Common myeloid progenitor, CD34-positive (primary cell): ENCODE data around the gene OR10H3.
A peak's percentile ranks its signal among the peaks of the same experiment; 100 is the strongest.
"Not testable (repeated sequence)": the region's sequence is repeated elsewhere in the genome, so short reads cannot be mapped to it uniquely, and the experiment has no call there.

ENCODE experiments used
- CTCF ChIA-PET: fragments of 350-600 bp; sonication (Branson Sonifier 250); formaldehyde crosslinking; loops from one replicate; lab custom pipeline; 2021; ENCODE audit warnings: antibody characterized with exemption; lab: Charles Lee
- POLR2A ChIA-PET: fragments of 350-600 bp; sonication (Branson Sonifier 250); formaldehyde crosslinking; loops from one replicate; lab custom pipeline; 2021; ENCODE audit warnings: antibody characterized with exemption; lab: Charles Lee
- DNase-seq, 3 donors: peaks; one replicate each; pipeline versions ENCODE4 v3.0.0 to v3.0.0-alpha.2; 2013
- H3K27ac ChIP-seq, 2 experiments: 1 replicate in 1 of 2; 2 replicates in 1 of 2; pipeline ENCODE4 v1.7.0; 2013; ENCODE audit warnings: inconsistent platforms in 2 of 2, low read length in 2 of 2, mild to moderate bottlenecking in 2 of 2, low read depth in 1 of 2, moderate library complexity in 1 of 2; ENCODE audit not compliant: severe bottlenecking in 2 of 2, insufficient read depth in 1 of 2, poor library complexity in 1 of 2
- H3K27me3 ChIP-seq, 5 experiments: replicated peaks in 2 of 5; 1 replicate in 3 of 5; 2 replicates in 2 of 5; pipeline versions ENCODE4 v1.6.1 to v1.7.0; 2013; ENCODE audit warnings: low read length in 4 of 5, mild to moderate bottlenecking in 2 of 5, moderate library complexity in 2 of 5, inconsistent platforms in 1 of 5; ENCODE audit not compliant: insufficient read depth in 5 of 5, control insufficient read depth in 4 of 5
- H3K36me3 ChIP-seq, 4 experiments: 1 replicate in 2 of 4; 2 replicates in 2 of 4; pipeline versions ENCODE4 v1.6.1 to v1.7.0; 2013; ENCODE audit warnings: low read length in 3 of 4, control low read depth in 1 of 4, mild to moderate bottlenecking in 1 of 4; ENCODE audit not compliant: control insufficient read depth in 4 of 4, insufficient read depth in 4 of 4
- H3K4me1 ChIP-seq, 4 experiments: 1 replicate in 3 of 4; 2 replicates in 1 of 4; pipeline versions ENCODE4 v1.6.1 to v1.7.1; 2013; ENCODE audit warnings: low read length in 3 of 4, mild to moderate bottlenecking in 3 of 4, control low read depth in 1 of 4, inconsistent platforms in 1 of 4, moderate library complexity in 1 of 4; ENCODE audit not compliant: control insufficient read depth in 4 of 4, insufficient read depth in 4 of 4; ENCODE audit errors: control extremely low read depth in 1 of 4
- H3K4me3 ChIP-seq, 7 experiments: 1 replicate in 4 of 7; 2 replicates in 3 of 7; pipeline versions ENCODE4 v1.5.1 to v1.7.0; 2013; ENCODE audit warnings: mild to moderate bottlenecking in 7 of 7, low read length in 6 of 7, moderate library complexity in 6 of 7, inconsistent platforms in 2 of 7, low read depth in 2 of 7, control low read depth in 1 of 7; ENCODE audit not compliant: insufficient read depth in 4 of 7, control insufficient read depth in 1 of 7; ENCODE audit errors: extremely low read depth in 1 of 7
- H3K9me3 ChIP-seq, 5 experiments: 1 replicate in 4 of 5; 2 replicates in 1 of 5; pipeline versions ENCODE4 v1.6.1 to v1.7.1; 2013; ENCODE audit warnings: low read length in 4 of 5, mild to moderate bottlenecking in 2 of 5, inconsistent platforms in 1 of 5, low read depth in 1 of 5, moderate library complexity in 1 of 5; ENCODE audit not compliant: control insufficient read depth in 4 of 5, insufficient read depth in 2 of 5; ENCODE audit errors: control extremely low read depth in 1 of 5
- WGBS: methylation state at CpG from one replicate; pipeline ENCODE4 v1.1.5; 2013; ENCODE audit not compliant: insufficient coverage; 5-methylcytosine and 5-hydroxymethylcytosine counted together

OR10H3 gene

DNA sequence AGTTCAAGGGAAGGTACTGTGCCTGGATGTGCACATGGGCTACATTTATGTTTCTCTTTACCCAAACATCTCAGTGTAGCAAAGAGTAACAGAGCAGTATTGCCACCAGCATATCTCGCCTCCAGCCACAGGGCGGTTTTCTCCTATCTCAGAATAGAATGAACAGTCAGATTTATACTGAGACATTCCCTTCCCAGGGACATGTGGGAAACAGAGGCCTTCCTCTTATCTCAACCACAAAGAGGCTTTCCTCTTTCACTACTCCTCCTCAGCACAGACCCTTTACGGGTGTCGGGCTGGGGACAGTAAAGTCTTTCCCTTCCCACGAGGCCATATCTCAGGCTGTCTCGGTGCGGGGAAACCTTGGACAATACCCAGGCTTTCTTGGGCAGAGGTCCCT, 45.1 kb downstream of the OR10H3 start:
- peaks cover 0 to 13% (median 3%) of the 10 kb centered on the region in 5 experiments for H3K27me3 ChIP-seq
- H3K4me1 ChIP-seq, H3K4me3 ChIP-seq, CTCF ChIA-PET, POLR2A ChIA-PET, H3K36me3 ChIP-seq, H3K9me3 ChIP-seq, H3K27ac ChIP-seq: not testable (repeated sequence)
- peak in 2 of 3 donors; percentile 5 to 9 for DNase-seq
- WGBS = 45% methylated on average over 7 of the region's 7 CpGs

DNA sequence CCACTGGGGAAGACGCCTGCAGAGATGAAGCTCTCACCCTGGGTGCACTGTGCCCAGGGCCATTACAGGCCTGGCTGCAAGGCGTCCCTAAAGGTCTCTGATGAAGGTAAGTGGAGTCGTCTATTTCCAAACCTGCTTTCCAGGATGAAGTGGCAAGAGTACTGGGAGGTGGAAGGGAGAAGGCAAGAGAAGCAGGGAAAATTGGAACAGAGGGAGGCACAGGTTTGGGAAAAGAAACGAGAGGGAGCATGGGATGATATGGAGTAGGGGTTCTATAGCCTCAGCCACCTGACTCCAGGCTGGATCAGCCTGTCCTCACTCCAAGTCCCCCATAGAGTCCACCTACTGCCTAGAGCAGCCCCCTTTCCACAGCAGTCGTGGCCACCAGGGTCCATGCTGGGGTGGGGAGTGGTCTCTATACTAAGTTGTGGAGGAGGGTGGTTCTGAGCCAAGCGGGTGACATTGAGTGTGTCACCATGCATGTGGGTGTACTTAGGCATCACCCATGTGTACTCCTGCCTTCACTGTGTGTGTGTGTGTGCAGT, 49.9 kb downstream of the OR10H3 start, which contains the start of gene OR10H5:
Gene OR10H5, plus strand, starts transcription at position 51 of the 545 bp plus-strand sequence. CDS start 6,388 bp downstream, outside the sequence.
- peaks cover 0 to 35% (median 12%) of the 10 kb centered on the region in 5 experiments for H3K27me3 ChIP-seq
- ChIA-PET POLR2A (no interaction called here), CTCF (no interaction called here)
- H3K4me1 ChIP-seq = peaks cover 0 to 3% (median 0%) of the 10 kb centered on the region in 4 experiments
- H3K36me3 ChIP-seq = no peaks in the 10 kb centered on the region
- H3K27ac ChIP-seq = no peak within 1 kb of the TSS
- no peak for DNase-seq
- H3K9me3 ChIP-seq = no peaks in the 10 kb centered on the region
- 65% methylated on average over 3 of the region's 6 CpGs for WGBS
- H3K4me3 ChIP-seq = no peak within 1 kb of the TSS

DNA sequence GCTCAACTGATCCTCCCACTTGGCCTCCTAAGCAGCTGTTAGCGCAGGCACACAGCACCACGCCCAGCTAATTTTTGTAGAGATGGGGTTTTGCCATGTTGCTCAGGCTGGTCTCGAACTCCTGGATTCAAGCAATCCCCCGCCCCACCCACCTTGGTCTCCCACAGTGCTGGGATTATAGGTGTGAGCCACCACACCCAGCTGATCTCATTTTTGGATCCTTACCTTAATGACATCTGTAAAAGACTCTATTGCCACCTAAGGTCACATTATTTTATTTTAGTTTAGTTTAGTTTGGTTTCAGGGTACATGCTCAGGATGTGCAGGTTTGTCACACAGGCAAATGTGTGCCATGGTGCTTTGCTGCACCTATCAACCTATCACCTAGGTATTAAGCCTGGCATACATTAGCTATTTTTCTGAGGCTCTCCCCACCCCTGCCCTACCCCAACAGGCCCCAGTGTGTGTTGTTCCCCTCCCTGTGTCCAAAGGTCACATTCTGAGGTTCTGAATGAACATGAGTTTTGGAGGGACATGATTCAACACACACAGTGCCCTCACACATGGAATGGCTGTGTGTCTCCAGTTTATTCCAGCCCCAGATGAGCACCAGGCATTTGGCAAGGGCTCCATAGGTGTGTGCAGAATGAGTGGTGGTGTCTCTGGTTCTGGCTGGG, 50.9 kb downstream of the OR10H3 start:
- Histone ChIP-seq H3K27me3 (peaks cover 0 to 35% (median 12%) of the 10 kb centered on the region in 5 experiments), H3K4me1 (no peaks in the 10 kb centered on the region), H3K36me3 (no peaks in the 10 kb centered on the region), H3K27ac (no peak overlapping the region), H3K4me3 (no peak overlapping the region), H3K9me3 (no peaks in the 10 kb centered on the region)
- no peak for DNase-seq
- POLR2A ChIA-PET = no interaction called here
- CTCF ChIA-PET = interaction anchor here (0.6 kb wide), 1 partner anchor 1714 kb away, joined by 3 read pairs; no protein-coding TSS in a partner anchor
- WGBS = 78% methylated on average over 4 of the region's 4 CpGs

DNA sequence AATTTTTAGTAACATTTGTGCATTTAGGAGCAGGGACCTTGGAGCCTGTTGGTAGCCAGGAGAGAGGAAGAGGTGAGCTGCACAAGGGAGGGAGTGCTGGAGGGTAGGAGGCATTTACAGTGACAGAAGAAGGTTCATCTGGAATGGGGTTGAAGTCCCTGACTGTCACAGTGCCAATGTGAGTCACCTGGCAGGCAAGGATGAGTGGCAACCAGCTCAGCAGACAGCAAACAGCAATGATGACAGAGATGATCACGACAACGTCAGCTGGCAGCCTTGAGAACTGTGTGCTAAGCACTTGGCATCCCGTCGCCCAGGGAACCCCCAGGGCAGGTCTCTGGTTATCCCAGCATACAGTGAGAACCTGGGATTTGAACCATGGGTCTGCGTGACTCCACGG, 52.3 kb downstream of the OR10H3 start:
- ChIA-PET CTCF (no interaction called here), POLR2A (no interaction called here)
- H3K9me3 ChIP-seq = no peaks in the 10 kb centered on the region
- no peak for DNase-seq
- peaks cover 0 to 35% (median 12%) of the 10 kb centered on the region in 5 experiments for H3K27me3 ChIP-seq
- WGBS = 78% methylated on average over 6 of the region's 6 CpGs
- no peak overlapping the region for H3K4me3 ChIP-seq
- H3K27ac ChIP-seq = no peak overlapping the region
- H3K36me3 ChIP-seq = no peaks in the 10 kb centered on the region
- no peaks in the 10 kb centered on the region for H3K4me1 ChIP-seq
